ENCODE results near the gene IGSF21. TPM values are rescaled to one million over a fixed set of nuclear protein-coding genes. Genes with fewer than 3 reads are reported as not detected.

Gene IGSF21
- total and polyA plus RNA-seq, 10 of the 15 experiments (the other 5 are each of a cell fraction or from before 2014, with no cell fraction given), result 0.03 to 0.49 TPM; not detected in 8

- TF ChIP-seq EED (IDR thresholded peaks at IDR 0.05; ENCODE audit: low read depth), result peak; percentile 21; the same call in 1 of the 2 replicates
- TF ChIP-seq HDAC6 (IDR thresholded peaks at IDR 0.05; ENCODE audit: unreplicated experiment), result no peak
- no peak for TF ChIP-seq TARDBP (IDR thresholded peaks at IDR 0.05; ENCODE audit: borderline replicate concordance)
- TF ChIP-seq LARP7 (IDR thresholded peaks at IDR 0.05), result no peak
- TF ChIP-seq IRF5 (IDR thresholded peaks at IDR 0.05; ENCODE audit: borderline replicate concordance), result no peak
These were observed 176.2 kb downstream of the IGSF21 start (continued) for GRCh38 chr1:18283601-18284385.

GRCh38 chr1:18284805-18285537 lies 177.4 kb downstream of the IGSF21 start:
- CTCF ChIA-PET, result interaction anchor here (0.5 to 3.6 kb wide), 5 partner anchors 9 to 1235 kb away, joined by 3 to 31 read pairs (median 3); no protein-coding TSS in a partner anchor
- 54% methylated on average over 9 of the region's 11 CpGs for WGBS (ENCODE audit: insufficient coverage, insufficient replicate concordance, low lambda C conversion rate, missing lambda C conversion rate)
- POLR2A ChIA-PET, result interaction anchor here (1.0 to 1.3 kb wide), 2 partner anchors 14 to 63 kb away, joined by 3 to 4 read pairs; no protein-coding TSS in a partner anchor
- no peaks in the 10 kb centered on the region for H3K9me3 ChIP-seq (replicated peaks; ENCODE audit: control insufficient read depth, insufficient read depth, low read length)
- no peak for ATAC-seq
- TF ChIP-seq SMC3 (IDR thresholded peaks at IDR 0.05; ENCODE audit: borderline replicate concordance, low read length) (no peak), NR2F1 (conservative IDR thresholded peaks at IDR 0.05) (0 out of 2 replicates have a peak, but pooled peaks have one; percentile 17), RCOR1 (conservative IDR thresholded peaks at IDR 0.05; ENCODE audit: low read depth, low read length) (no peak)
- intact Hi-C loops (cut with micrococcal nuclease; ENCODE audit: unreplicated experiment), result loop anchor here (2.0 kb wide), 1 partner anchor 62 kb away; no protein-coding TSS in a partner anchor
- peaks cover 37% of the 10 kb centered on the region for H3K4me1 ChIP-seq (ENCODE audit: control insufficient read depth, insufficient read depth, low read length)
- no peaks in the 10 kb centered on the region for H3K79me2 ChIP-seq (ENCODE audit: control insufficient read depth, insufficient read depth, low read length)
- peak overlapping the region; percentile 67 for H3K27ac ChIP-seq (ENCODE audit: control insufficient read depth, insufficient read depth)
- RAD21 ChIA-PET (ENCODE audit: unreplicated experiment), result interaction anchor here (0.5 to 1.5 kb wide), 7 partner anchors 9 to 1903 kb away, joined by 3 to 7 read pairs (median 4); no protein-coding TSS in a partner anchor
- SMC1A ChIA-PET (ENCODE audit: uncharacterized antibody, unreplicated experiment), result interaction anchor here (1.1 to 3.7 kb wide), 6 partner anchors 8 to 38 kb away, joined by 3 to 25 read pairs (median 8); no protein-coding TSS in a partner anchor
- no peaks in the 10 kb centered on the region for H4K20me1 ChIP-seq (ENCODE audit: control insufficient read depth, insufficient read depth)
- no peak for FAIRE-seq
- no peak overlapping the region for H2AFZ ChIP-seq (ENCODE audit: control insufficient read depth, low read depth, low read length)
- no TSS peak for BruUV-seq (replicated peaks)
- H3K4me2 ChIP-seq (ENCODE audit: control insufficient read depth, insufficient read depth), result no peak overlapping the region
- no peaks in the 10 kb centered on the region for H3K27me3 ChIP-seq (replicated peaks in 1 of 2; ENCODE audit: control insufficient read depth in 2 of 2, insufficient read depth in 2 of 2, low read length in 1 of 2)
- H3K9ac ChIP-seq (ENCODE audit: control insufficient read depth, insufficient read depth, low read length), result no peak overlapping the region
- H3K4me3 ChIP-seq, result no peak overlapping the region
- DNase-seq (ENCODE audit: low read depth, low spot score), result no peak
- no peaks in the 10 kb centered on the region for H3K36me3 ChIP-seq (ENCODE audit: control insufficient read depth in 2 of 2, insufficient read depth in 2 of 2, low read length in 1 of 2)
- in situ Hi-C loops (cut with MboI), result no loop called here

All from GM12878 (cell line).